ELF-1 (cell line): ENCODE data around the gene SERPINC1.
"Not testable (repeated sequence)": the region's sequence is repeated elsewhere in the genome, so short reads cannot be mapped to it uniquely, and the experiment has no call there.

Source experiments
- DNase-seq: peaks from one replicate; pipeline ENCODE4 v3.0.0-alpha.2; 2016; ENCODE audit warnings: low read depth, low spot score

SERPINC1 gene

GRCh38 chr1:173917149-173917548 lies at the start of gene SERPINC1:
SERPINC1 (minus strand) TSS chr1:173917327; CDS start chr1:173917259, 68 bp downstream.
- DNase-seq, result no peak

GRCh38 chr1:173965896-173966295 lies 48.8 kb upstream of the SERPINC1 start:
- not testable (repeated sequence) for DNase-seq

- no peak for DNase-seq
Observed at GRCh38 chr1:173963477-173963876, 46.4 kb upstream of the SERPINC1 start.

GRCh38 chr1:173960625-173961024 lies 43.5 kb upstream of the SERPINC1 start:
- no peak for DNase-seq

GRCh38 chr1:173954179-173954578 lies 37.1 kb upstream of the SERPINC1 start:
- no peak for DNase-seq

GRCh38 chr1:173948594-173948993 lies 31.5 kb upstream of the SERPINC1 start:
- DNase-seq, result no peak

GRCh38 chr1:173946380-173946921 lies 29.3 kb upstream of the SERPINC1 start:
- DNase-seq, result no peak

- DNase-seq, result no peak
Observed at GRCh38 chr1:173937062-173937461, 19.9 kb upstream of the SERPINC1 start.

GRCh38 chr1:173934440-173934839 lies 17.3 kb upstream of the SERPINC1 start:
- no peak for DNase-seq

GRCh38 chr1:173930541-173930940 lies 13.4 kb upstream of the SERPINC1 start:
- not testable (repeated sequence) for DNase-seq

GRCh38 chr1:173925306-173926242 lies 8.4 kb upstream of the SERPINC1 start:
- no peak for DNase-seq

- DNase-seq, result no peak
Observed at GRCh38 chr1:173920861-173921260, 3.7 kb upstream of the SERPINC1 start.

- no peak for DNase-seq
Observed at GRCh38 chr1:173917635-173918493, 737 bp upstream of the SERPINC1 start.

GRCh38 chr1:173916667-173917066 lies 460 bp downstream of the SERPINC1 start:
- DNase-seq, result no peak

- no peak for DNase-seq
Observed at GRCh38 chr1:173915596-173915995, 1.5 kb downstream of the SERPINC1 start.

GRCh38 chr1:173914366-173914871 lies 2.7 kb downstream of the SERPINC1 start:
- peak; percentile 50 for DNase-seq

GRCh38 chr1:173913111-173913510 lies 4.0 kb downstream of the SERPINC1 start:
- no peak for DNase-seq

GRCh38 chr1:173903827-173904531 lies 13.1 kb downstream of the SERPINC1 start:
- DNase-seq, result no peak

GRCh38 chr1:173900992-173901391 lies 16.1 kb downstream of the SERPINC1 start:
- DNase-seq, result no peak

GRCh38 chr1:173900427-173900826 lies 16.7 kb downstream of the SERPINC1 start:
- DNase-seq, result no peak

GRCh38 chr1:173894189-173894588 lies 22.9 kb downstream of the SERPINC1 start:
- no peak for DNase-seq
